VCaP (cell line): ENCODE measurements around the gene CAMTA1.
"Not testable (repeated sequence)": the region's sequence is repeated elsewhere in the genome, so short reads cannot be mapped to it uniquely, and the experiment has no call there.

Experiments used
- H3K27ac ChIP-seq: fragments of 450-650 bp; 2 replicates; pipeline ENCODE4 v1.5.1; 2017
- CTCF ChIP-seq: fragments of 450-650 bp; conservative IDR thresholded peaks from 2 replicates; pipeline ENCODE4 v1.5.1; 2017; ENCODE audit warnings: mild to moderate bottlenecking, moderate library complexity

The CAMTA1 gene

GRCh38 chr1:6825828-6826227 is 40.6 kb downstream of the CAMTA1 start:
- H3K27ac ChIP-seq = no peak overlapping the region
- no peak for TF ChIP-seq CTCF

- H3K27ac ChIP-seq = no peak overlapping the region
- TF ChIP-seq CTCF = no peak
These were observed 41.8 kb downstream of the CAMTA1 start for GRCh38 chr1:6827079-6827478.

GRCh38 chr1:6827630-6828165 is 42.4 kb downstream of the CAMTA1 start:
- H3K27ac ChIP-seq = no peak overlapping the region
- TF ChIP-seq CTCF = no peak

GRCh38 chr1:6831366-6831765 is 46.1 kb downstream of the CAMTA1 start:
- H3K27ac ChIP-seq = no peak overlapping the region
- no peak for TF ChIP-seq CTCF

- H3K27ac ChIP-seq = not testable (repeated sequence)
These were observed 46.8 kb downstream of the CAMTA1 start for GRCh38 chr1:6832006-6832405.

- no peak overlapping the region for H3K27ac ChIP-seq
- no peak for TF ChIP-seq CTCF
These were observed 47.4 kb downstream of the CAMTA1 start for GRCh38 chr1:6832531-6833188.

GRCh38 chr1:6833804-6834203 is 48.5 kb downstream of the CAMTA1 start:
- TF ChIP-seq CTCF = no peak
- no peak overlapping the region for H3K27ac ChIP-seq

- no peak for TF ChIP-seq CTCF
- H3K27ac ChIP-seq = no peak overlapping the region
These were observed 49.1 kb downstream of the CAMTA1 start for GRCh38 chr1:6834366-6834765.
